PC-3 (cell line): ENCODE results near the gene FNDC5. TPM values are rescaled to one million over a fixed set of nuclear protein-coding genes. Genes with fewer than 3 reads are reported as not detected.

Source experiments
- ATAC-seq: fragments of 200-7000 bp; cut with Tn5 transposase; 2 replicates; pipeline ENCODE4 v1.9.1; 2020; ENCODE audit warnings: mild to moderate bottlenecking, moderate library complexity
- BruUV-seq: library from RNA; stranded (reverse); fragments of 400-500 nt; replicated peaks from 2 replicates; lab custom pipeline; 2021; lab: Mats Ljungman, UMichigan
- CTCF ChIA-PET: fragments of 300-600 bp; sonication (Branson Sonifier 250); formaldehyde crosslinking; loops from one replicate; lab custom pipeline; 2022; ENCODE audit warnings: antibody characterized with exemption; lab: Charles Lee
- POLR2A ChIA-PET: fragments of 300-600 bp; sonication (Branson Sonifier 250); formaldehyde crosslinking; loops from one replicate; lab custom pipeline; 2022; ENCODE audit warnings: antibody characterized with exemption; ENCODE audit not compliant: unreplicated experiment; lab: Charles Lee
- DNase-seq: peaks from one replicate; pipeline ENCODE4 v3.0.0-alpha.2; 2015
- H2AFZ ChIP-seq: fragments of 300-600 bp; sonication (generic); 2 replicates; pipeline ENCODE4 v1.6.0; 2016; ENCODE audit warnings: antibody characterized with exemption, low read length
- H3F3A ChIP-seq: fragments of 300-600 bp; sonication (generic); one replicate; pipeline ENCODE4 v1.6.0; 2017; ENCODE audit warnings: antibody characterized with exemption, low read length, control low read depth, mild to moderate bottlenecking; ENCODE audit not compliant: unreplicated experiment
- H3K27ac ChIP-seq: fragments of 300-600 bp; sonication (generic); 2 replicates; pipeline ENCODE4 v1.5.1; 2016; ENCODE audit warnings: mild to moderate bottlenecking, low read length
- H3K27me3 ChIP-seq: fragments of 300-600 bp; sonication (generic); 2 replicates; pipeline ENCODE4 v1.6.1; 2016; ENCODE audit warnings: low read length, mixed read lengths
- H3K36me3 ChIP-seq: fragments of 300-600 bp; sonication (generic); 2 replicates; pipeline ENCODE4 v1.6.1; 2016; ENCODE audit warnings: low read depth, mixed run types, low read length, mixed read lengths
- H3K4me1 ChIP-seq: fragments of 300-600 bp; sonication (generic); 2 replicates; pipeline ENCODE4 v1.5.1; 2016; ENCODE audit warnings: low read length; ENCODE audit not compliant: insufficient read depth
- H3K4me2 ChIP-seq: fragments of 300-600 bp; sonication (generic); 2 replicates; pipeline ENCODE4 v1.6.0; 2016; ENCODE audit warnings: low read length
- H3K4me3 ChIP-seq: fragments of 300-600 bp; sonication (generic); 2 replicates; pipeline ENCODE4 v1.5.1; 2016; ENCODE audit warnings: mild to moderate bottlenecking, low read length, mixed read lengths
- H3K79me2 ChIP-seq: fragments of 300-600 bp; sonication (generic); 2 replicates; pipeline ENCODE4 v1.6.1; 2017; ENCODE audit warnings: low read length, mixed read lengths
- H3K9ac ChIP-seq: fragments of 300-600 bp; sonication (generic); 2 replicates; pipeline ENCODE4 v1.6.0; 2016; ENCODE audit warnings: mild to moderate bottlenecking, low read length
- H3K9me2 ChIP-seq: fragments of 300-600 bp; sonication (generic); replicated peaks from 2 replicates; pipeline ENCODE4 v1.6.1; 2016; ENCODE audit warnings: mixed run types, low read length, mixed read lengths
- H3K9me3 ChIP-seq: fragments of 300-600 bp; sonication (generic); 2 replicates; pipeline ENCODE4 v1.6.1; 2016; ENCODE audit warnings: low read length, mixed read lengths
- H4K20me1 ChIP-seq: fragments of 300-600 bp; sonication (generic); 2 replicates; pipeline ENCODE4 v1.6.1; 2016; ENCODE audit warnings: low read length, mixed read lengths
- CTCF ChIP-seq: fragments of 300-600 bp; sonication (generic); conservative IDR thresholded peaks from 2 replicates; pipeline ENCODE4 v1.5.1; 2017; ENCODE audit warnings: antibody characterized with exemption, low read depth, mild to moderate bottlenecking, low read length
- EZH2 ChIP-seq: fragments of 300-600 bp; sonication (generic); IDR thresholded peaks from one replicate; pipeline ENCODE4 v1.6.1; 2017; ENCODE audit warnings: antibody characterized with exemption, mild to moderate bottlenecking, low read length; ENCODE audit not compliant: unreplicated experiment
- EZH2phosphoT487 ChIP-seq: fragments of 300-600 bp; sonication (generic); IDR thresholded peaks from 2 replicates; pipeline ENCODE4 v1.6.1; 2018; ENCODE audit warnings: mild to moderate bottlenecking, antibody characterized with exemption, low read length, borderline replicate concordance
- intact Hi-C: fragments of 100-400 bp; cut with micrococcal nuclease; formaldehyde crosslinking; loops from 2 replicates; pipeline ENCODE4 v1.9.0; 2023
- total RNA-seq: library from RNA; depleted of rRNA; stranded (reverse); fragments of >200 nt; gene quantifications from 2 replicates; pipeline ENCODE4 v1.2.3, GENCODE V29; 2014

FNDC5 gene
- total RNA-seq, 1 experiment from 2014 or later = 0.22 TPM

DNA sequence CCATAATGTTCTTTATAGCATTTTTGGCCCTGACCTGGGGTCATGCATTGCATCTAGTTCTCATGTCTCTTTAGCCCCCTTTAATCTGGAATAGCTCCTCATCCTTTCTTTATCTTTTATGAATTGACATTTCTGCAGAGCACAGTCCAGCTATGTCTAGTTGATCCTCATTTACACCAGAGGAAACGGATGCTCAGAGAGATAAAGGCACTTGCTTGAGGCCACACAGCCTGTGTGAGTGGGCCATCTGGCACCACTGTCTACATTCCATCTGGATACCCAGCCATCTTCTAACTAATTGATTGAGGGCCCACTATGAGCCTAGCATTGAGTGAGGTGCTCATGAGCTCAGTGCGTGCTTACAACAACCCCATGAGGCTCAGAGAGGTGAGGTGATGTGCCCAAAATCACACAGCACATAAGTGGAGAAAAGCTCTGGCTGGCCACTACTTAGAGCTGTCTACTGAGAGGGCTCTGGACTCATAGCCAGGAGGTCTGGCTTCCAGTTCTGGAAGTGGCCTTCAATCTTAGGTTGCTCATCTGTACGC is 19.1 kb upstream of the FNDC5 start:
- no peak overlapping the region for H2AFZ ChIP-seq
- H3K36me3 ChIP-seq = no peaks in the 10 kb centered on the region
- DNase-seq (no peak), ATAC-seq (no peak)
- H3K9ac ChIP-seq = no peak overlapping the region
- H3K4me2 ChIP-seq = no peak overlapping the region
- no peaks in the 10 kb centered on the region for H3K79me2 ChIP-seq
- no peak overlapping the region for H3K27ac ChIP-seq
- no peak overlapping the region for H3K4me3 ChIP-seq
- intact Hi-C loops = no loop called here
- no TSS peak for BruUV-seq
- CTCF ChIA-PET = interaction anchor here (0.6 kb wide), 1 partner anchor 13 kb away, joined by 3 read pairs; no protein-coding TSS in a partner anchor
- no peaks in the 10 kb centered on the region for H3F3A ChIP-seq
- H3K27me3 ChIP-seq = no peaks in the 10 kb centered on the region
- TF ChIP-seq CTCF (no peak), EZH2 (no peak), EZH2phosphoT487 (no peak)
- no peaks in the 10 kb centered on the region for H3K4me1 ChIP-seq
- no peaks in the 10 kb centered on the region for H3K9me3 ChIP-seq
- no peaks in the 10 kb centered on the region for H4K20me1 ChIP-seq
- POLR2A ChIA-PET = interaction anchor here (0.6 kb wide), 1 partner anchor 340 kb away, joined by 3 read pairs; no protein-coding TSS in a partner anchor
- H3K9me2 ChIP-seq = no peaks in the 10 kb centered on the region

- Histone ChIP-seq H3K27ac (no peak overlapping the region), H3K27me3 (no peaks in the 10 kb centered on the region), H3F3A (no peaks in the 10 kb centered on the region), H3K36me3 (no peaks in the 10 kb centered on the region), H3K4me3 (no peak overlapping the region), H3K9me2 (no peaks in the 10 kb centered on the region), H3K4me2 (no peak overlapping the region), H3K9ac (no peak overlapping the region), H4K20me1 (no peaks in the 10 kb centered on the region), H3K79me2 (no peaks in the 10 kb centered on the region), H3K4me1 (no peaks in the 10 kb centered on the region), H3K9me3 (no peaks in the 10 kb centered on the region), H2AFZ (no peak overlapping the region)
- no TSS peak for BruUV-seq
- no peak for TF ChIP-seq EZH2phosphoT487
- no peak for TF ChIP-seq EZH2
- no peak for TF ChIP-seq CTCF
- POLR2A ChIA-PET = interaction anchor here (0.6 kb wide), 1 partner anchor 52 kb away, joined by 4 read pairs; no protein-coding TSS in a partner anchor
- DNase-seq (no peak), ATAC-seq (no peak)
- CTCF ChIA-PET = no interaction called here
- intact Hi-C loops = no loop called here
Observed at GRCh38 chr1:32888677-32889420, 18.1 kb upstream of the FNDC5 start.

- CTCF ChIA-PET = no interaction called here
- intact Hi-C loops = no loop called here
Observed at GRCh38 chr1:32888134-32888533, 17.4 kb upstream of the FNDC5 start.

More at GRCh38 chr1:32888134-32888533, 17.4 kb upstream of the FNDC5 start:
- Histone ChIP-seq H3K36me3 (no peaks in the 10 kb centered on the region), H3K9me3 (no peaks in the 10 kb centered on the region), H3K4me3 (no peak overlapping the region), H3K9me2 (no peaks in the 10 kb centered on the region), H3K79me2 (no peaks in the 10 kb centered on the region), H3K9ac (no peak overlapping the region), H3K4me1 (no peaks in the 10 kb centered on the region), H3K27ac (no peak overlapping the region), H3F3A (no peaks in the 10 kb centered on the region), H3K4me2 (no peak overlapping the region), H3K27me3 (no peaks in the 10 kb centered on the region), H2AFZ (no peak overlapping the region), H4K20me1 (no peaks in the 10 kb centered on the region)
- ATAC-seq (no peak), DNase-seq (no peak)
- no TSS peak for BruUV-seq
- TF ChIP-seq EZH2phosphoT487 = no peak
- no peak for TF ChIP-seq CTCF
- no peak for TF ChIP-seq EZH2
- POLR2A ChIA-PET = interaction anchor here (0.6 kb wide), 1 partner anchor 52 kb away, joined by 4 read pairs; no protein-coding TSS in a partner anchor
